ENCODE data around the gene BUB3. TPM values are rescaled to one million over a fixed set of nuclear protein-coding genes. Genes with fewer than 3 reads are reported as not detected.
"Not testable (repeated sequence)": the region's sequence is repeated elsewhere in the genome, so short reads cannot be mapped to it uniquely, and the experiment has no call there.

The BUB3 gene
- polyA plus RNA-seq, 1 donor, result 55.9 TPM

- no peak for DNase-seq (ENCODE audit: low read depth)
These were observed 706 bp downstream of the BUB3 start for GRCh38 chr10:123154711-123155505.

GRCh38 chr10:123156078-123156477 is 1.9 kb downstream of the BUB3 start:
- no peak for DNase-seq (ENCODE audit: low read depth)

- DNase-seq (ENCODE audit: low read depth), result no peak
These were observed 3.0 kb downstream of the BUB3 start for GRCh38 chr10:123157210-123157609.

GRCh38 chr10:123158682-123159081 is 4.5 kb downstream of the BUB3 start:
- DNase-seq (ENCODE audit: low read depth), result no peak

- no peak for DNase-seq (ENCODE audit: low read depth)
These were observed 6.2 kb downstream of the BUB3 start for GRCh38 chr10:123160311-123160980.

GRCh38 chr10:123164319-123164718 is 10.1 kb downstream of the BUB3 start:
- no peak for DNase-seq (ENCODE audit: low read depth)

- no peak for DNase-seq (ENCODE audit: low read depth)
These were observed 11.4 kb downstream of the BUB3 start for GRCh38 chr10:123165445-123166072.

- no peak for DNase-seq (ENCODE audit: low read depth)
These were observed 12.4 kb downstream of the BUB3 start for GRCh38 chr10:123166618-123167017.

- no peak for DNase-seq (ENCODE audit: low read depth)
These were observed 16.8 kb downstream of the BUB3 start for GRCh38 chr10:123170961-123171360.

- DNase-seq (ENCODE audit: low read depth), result not testable (repeated sequence)
These were observed 17.4 kb downstream of the BUB3 start for GRCh38 chr10:123171616-123172015.

GRCh38 chr10:123175389-123176387 is 21.5 kb downstream of the BUB3 start:
- no peak for DNase-seq (ENCODE audit: low read depth)

- not testable (repeated sequence) for DNase-seq (ENCODE audit: low read depth)
These were observed 24.2 kb downstream of the BUB3 start for GRCh38 chr10:123178390-123178789.

GRCh38 chr10:123180101-123181090 is 26.2 kb downstream of the BUB3 start:
- no peak for DNase-seq (ENCODE audit: low read depth)

GRCh38 chr10:123183724-123184123 is 29.5 kb downstream of the BUB3 start:
- DNase-seq (ENCODE audit: low read depth), result no peak

GRCh38 chr10:123187781-123188180 is 33.6 kb downstream of the BUB3 start:
- DNase-seq (ENCODE audit: low read depth), result no peak

- no peak for DNase-seq (ENCODE audit: low read depth)
These were observed 37.7 kb downstream of the BUB3 start for GRCh38 chr10:123191886-123192285.

GRCh38 chr10:123194056-123194455 is 39.9 kb downstream of the BUB3 start:
- DNase-seq (ENCODE audit: low read depth), result no peak

GRCh38 chr10:123200531-123200930 is 46.3 kb downstream of the BUB3 start:
- DNase-seq (ENCODE audit: low read depth), result no peak

- no peak for DNase-seq (ENCODE audit: low read depth)
These were observed 48.3 kb downstream of the BUB3 start for GRCh38 chr10:123202506-123202905.
